Measurements from ENCODE around the gene VWF. TPM values are rescaled to one million over a fixed set of nuclear protein-coding genes. Genes with fewer than 3 reads are reported as not detected.

Gene VWF
- total and polyA plus RNA-seq, 7 donors = 0.60 to 98.0 (median 42.2) TPM

DNA sequence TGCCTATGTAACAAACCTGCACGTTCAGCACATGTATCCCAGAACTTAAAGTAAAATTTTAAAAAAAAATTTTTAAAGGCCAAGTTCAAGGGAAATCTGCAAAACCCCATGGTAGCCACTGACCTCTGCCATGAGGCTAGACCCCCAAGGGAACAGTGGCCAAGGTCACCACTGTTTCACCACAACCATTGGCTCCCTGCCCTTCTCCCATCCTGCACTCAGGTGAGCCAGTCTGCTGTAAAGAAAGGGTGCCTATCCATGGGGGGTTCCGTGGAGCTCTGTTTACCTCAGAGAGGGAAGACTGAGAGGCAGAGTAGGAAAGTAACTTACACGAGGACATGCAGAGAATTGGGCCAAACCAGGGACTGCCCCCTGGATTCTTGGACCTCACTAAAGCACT is 38.6 kb downstream of the VWF start:
- H3K36me3 ChIP-seq = no peaks in the 10 kb centered on the region
- no peaks in the 10 kb centered on the region for H3K27me3 ChIP-seq
- peaks cover 0 to 59% (median 39%) of the 10 kb centered on the region in 4 donors for H3K4me1 ChIP-seq
- TF ChIP-seq EP300 (IDR thresholded peaks at IDR 0.05) = no peak
- TF ChIP-seq POLR2A (IDR thresholded peaks at IDR 0.05) = no peak
- TF ChIP-seq POLR2AphosphoS5 (IDR thresholded peaks at IDR 0.05) = no peak
- DNase-seq = no peak
- no peaks in the 10 kb centered on the region for H3K9me3 ChIP-seq
- WGBS, 2 donors = 80 to 91% methylated on average over 3 of the region's 3 CpGs
- intact Hi-C loops (cut with DNase I) = no loop called here
- H3K27ac ChIP-seq = peak overlapping the region in 2 of 4 donors; percentile 31 to 80
- no peak overlapping the region for H3K4me3 ChIP-seq

- TF ChIP-seq POLR2A (IDR thresholded peaks at IDR 0.05) (no peak), EP300 (IDR thresholded peaks at IDR 0.05) (no peak), POLR2AphosphoS5 (IDR thresholded peaks at IDR 0.05) (no peak)
- TF ChIP-seq, protein P1, sequence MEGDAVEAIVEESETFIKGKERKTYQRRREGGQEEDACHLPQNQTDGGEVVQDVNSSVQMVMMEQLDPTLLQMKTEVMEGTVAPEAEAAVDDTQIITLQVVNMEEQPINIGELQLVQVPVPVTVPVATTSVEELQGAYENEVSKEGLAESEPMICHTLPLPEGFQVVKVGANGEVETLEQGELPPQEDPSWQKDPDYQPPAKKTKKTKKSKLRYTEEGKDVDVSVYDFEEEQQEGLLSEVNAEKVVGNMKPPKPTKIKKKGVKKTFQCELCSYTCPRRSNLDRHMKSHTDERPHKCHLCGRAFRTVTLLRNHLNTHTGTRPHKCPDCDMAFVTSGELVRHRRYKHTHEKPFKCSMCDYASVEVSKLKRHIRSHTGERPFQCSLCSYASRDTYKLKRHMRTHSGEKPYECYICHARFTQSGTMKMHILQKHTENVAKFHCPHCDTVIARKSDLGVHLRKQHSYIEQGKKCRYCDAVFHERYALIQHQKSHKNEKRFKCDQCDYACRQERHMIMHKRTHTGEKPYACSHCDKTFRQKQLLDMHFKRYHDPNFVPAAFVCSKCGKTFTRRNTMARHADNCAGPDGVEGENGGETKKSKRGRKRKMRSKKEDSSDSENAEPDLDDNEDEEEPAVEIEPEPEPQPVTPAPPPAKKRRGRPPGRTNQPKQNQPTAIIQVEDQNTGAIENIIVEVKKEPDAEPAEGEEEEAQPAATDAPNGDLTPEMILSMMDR (IDR thresholded peaks at IDR 0.05) = no peak
- DNase-seq = no peak
- WGBS, 2 donors = 96 to 97% methylated on average over 6 of the region's 6 CpGs
- peak overlapping the region; percentile 59 to 83 (median 75) for H3K27ac ChIP-seq
- no peaks in the 10 kb centered on the region for H3K9me3 ChIP-seq
- H3K36me3 ChIP-seq = no peaks in the 10 kb centered on the region
- no peaks in the 10 kb centered on the region for H3K27me3 ChIP-seq
- intact Hi-C loops (cut with DNase I) = loop anchor here (5.0 kb wide), 2 partner anchors 97 to 152 kb away; no protein-coding TSS in a partner anchor
- peaks cover 0 to 52% (median 38%) of the 10 kb centered on the region in 4 donors for H3K4me1 ChIP-seq
- no peak overlapping the region for H3K4me3 ChIP-seq
Measured at GRCh38 chr12:6084969-6085450, 39.5 kb downstream of the VWF start.

- intact Hi-C loops (cut with DNase I) = loop anchor here (5.0 kb wide), 2 partner anchors 98 to 153 kb away; no protein-coding TSS in a partner anchor
- Histone ChIP-seq H3K27ac (peak overlapping the region; percentile 59 to 83 (median 75)), H3K36me3 (no peaks in the 10 kb centered on the region), H3K9me3 (no peaks in the 10 kb centered on the region), H3K4me3 (no peak overlapping the region), H3K27me3 (no peaks in the 10 kb centered on the region), H3K4me1 (peaks cover 0 to 48% (median 36%) of the 10 kb centered on the region in 4 donors)
- peak; percentile 83 for DNase-seq
- WGBS, 2 donors = 74 to 75% methylated on average over 7 of the region's 7 CpGs
- TF ChIP-seq EP300 (IDR thresholded peaks at IDR 0.05) (peak in 2 of 4 donors; percentile 53 to 73), POLR2AphosphoS5 (IDR thresholded peaks at IDR 0.05) (peak; percentile 47 to 91 (median 80)), POLR2A (IDR thresholded peaks at IDR 0.05) (no peak)
- TF ChIP-seq, protein P1 (IDR thresholded peaks at IDR 0.05) = no peak
Measured at GRCh38 chr12:6084261-6084968, 40.1 kb downstream of the VWF start.

- WGBS, 2 donors = 78 to 81% methylated on average over 4 of the region's 4 CpGs
- TF ChIP-seq POLR2AphosphoS5 (IDR thresholded peaks at IDR 0.05) (no peak), EP300 (IDR thresholded peaks at IDR 0.05) (no peak), POLR2A (IDR thresholded peaks at IDR 0.05) (no peak)
- TF ChIP-seq, protein P1 (IDR thresholded peaks at IDR 0.05) = no peak
- intact Hi-C loops (cut with DNase I) = loop anchor here (5.0 kb wide), 2 partner anchors 99 to 154 kb away; no protein-coding TSS in a partner anchor
Measured at GRCh38 chr12:6083601-6084000, 40.9 kb downstream of the VWF start.

GRCh38 chr12:6082613-6083012 is 41.9 kb downstream of the VWF start:
- Histone ChIP-seq H3K9me3 (no peaks in the 10 kb centered on the region), H3K4me1 (peaks cover 0 to 38% (median 34%) of the 10 kb centered on the region in 4 donors), H3K4me3 (no peak overlapping the region), H3K27me3 (no peaks in the 10 kb centered on the region), H3K27ac (peak overlapping the region in 3 of 4 donors; percentile 70 to 83 (median 80)), H3K36me3 (no peaks in the 10 kb centered on the region)
- 86 to 88% methylated on average over 3 of the region's 3 CpGs for WGBS, 2 donors
- TF ChIP-seq EP300 (IDR thresholded peaks at IDR 0.05) (peak in 1 of 4 donors; percentile 42), POLR2AphosphoS5 (IDR thresholded peaks at IDR 0.05) (peak; percentile 9 to 82 (median 50)), POLR2A (IDR thresholded peaks at IDR 0.05) (no peak)
- TF ChIP-seq, protein P1 (IDR thresholded peaks at IDR 0.05) = no peak
- intact Hi-C loops (cut with DNase I) = loop anchor here (5.0 kb wide), 2 partner anchors 100 to 155 kb away; no protein-coding TSS in a partner anchor
- peak; percentile 48 for DNase-seq

More at GRCh38 chr12:6083601-6084000, 40.9 kb downstream of the VWF start:
- H3K4me1 ChIP-seq = peaks cover 0 to 41% (median 34%) of the 10 kb centered on the region in 4 donors
- no peak overlapping the region for H3K4me3 ChIP-seq
- H3K27me3 ChIP-seq = no peaks in the 10 kb centered on the region
- no peaks in the 10 kb centered on the region for H3K36me3 ChIP-seq
- H3K27ac ChIP-seq = peak overlapping the region in 3 of 4 donors; percentile 70 to 83 (median 80)
- no peaks in the 10 kb centered on the region for H3K9me3 ChIP-seq
- peak; percentile 21 for DNase-seq

All from sigmoid colon (tissue), 7 donors.